ENCODE data around the gene DPF1. TPM values are rescaled to one million over a fixed set of nuclear protein-coding genes. Genes with fewer than 3 reads are reported as not detected.

DPF1 gene
- total RNA-seq, 2 experiments from 2014 or later, result 7.6 to 11.3 TPM

GRCh38 chr19:38270587-38271167 lies 46.7 kb upstream of the DPF1 start:
- no peaks in the 10 kb centered on the region for H3K9me3 ChIP-seq (ENCODE audit: low read length)
- intact Hi-C loops (cut with micrococcal nuclease; ENCODE audit: unreplicated experiment), result no loop called here
- H3K36me3 ChIP-seq (ENCODE audit: insufficient read depth, low read length), result no peaks in the 10 kb centered on the region
- no peak overlapping the region for H3K4me3 ChIP-seq (ENCODE audit: low read depth, low read length, poor library complexity, severe bottlenecking)
- H3K9me2 ChIP-seq (ENCODE audit: insufficient read depth, low read length), result no peaks in the 10 kb centered on the region
- ChIA-PET CTCF (ENCODE audit: unreplicated experiment) (no interaction called here), POLR2A (no interaction called here)
- DNase-seq (ENCODE audit: low spot score), result no peak
- H4K20me1 ChIP-seq (ENCODE audit: insufficient read depth, low read length), result no peaks in the 10 kb centered on the region
- no peak overlapping the region for H3K4me2 ChIP-seq (ENCODE audit: low read length)
- no peak overlapping the region for H2AFZ ChIP-seq (ENCODE audit: low read length)
- no peaks in the 10 kb centered on the region for H3K79me2 ChIP-seq (ENCODE audit: insufficient read depth, low read depth, low read length)
- H3K27ac ChIP-seq (ENCODE audit: low read depth, low read length, poor library complexity, severe bottlenecking), result no peak overlapping the region
- no peak for TF ChIP-seq EZH2phosphoT487 (IDR thresholded peaks at IDR 0.05; ENCODE audit: borderline replicate concordance, low read depth, low read length)
- TF ChIP-seq CTCF (conservative IDR thresholded peaks at IDR 0.05; ENCODE audit: low read length), result no peak
- BruUV-seq (replicated peaks), result no TSS peak
- H3K4me1 ChIP-seq (ENCODE audit: insufficient read depth, low read length, poor library complexity, severe bottlenecking), result peaks cover 4% of the 10 kb centered on the region

- no peak for DNase-seq (ENCODE audit: low spot score)
- Histone ChIP-seq H4K20me1 (ENCODE audit: insufficient read depth, low read length) (no peaks in the 10 kb centered on the region), H3K9me2 (ENCODE audit: insufficient read depth, low read length) (no peaks in the 10 kb centered on the region), H3K36me3 (ENCODE audit: insufficient read depth, low read length) (no peaks in the 10 kb centered on the region), H3K4me2 (ENCODE audit: low read length) (no peak overlapping the region; the same call in 1 of the 2 replicates), H2AFZ (ENCODE audit: low read length) (no peak overlapping the region), H3K27ac (ENCODE audit: low read depth, low read length, poor library complexity, severe bottlenecking) (no peak overlapping the region), H3K4me1 (ENCODE audit: insufficient read depth, low read length, poor library complexity, severe bottlenecking) (peaks cover 14% of the 10 kb centered on the region), H3K9me3 (ENCODE audit: low read length) (no peaks in the 10 kb centered on the region), H3K4me3 (ENCODE audit: low read depth, low read length, poor library complexity, severe bottlenecking) (no peak overlapping the region), H3K79me2 (ENCODE audit: insufficient read depth, low read depth, low read length) (no peaks in the 10 kb centered on the region)
- TF ChIP-seq CTCF (conservative IDR thresholded peaks at IDR 0.05; ENCODE audit: low read length) (no peak), EZH2phosphoT487 (IDR thresholded peaks at IDR 0.05; ENCODE audit: borderline replicate concordance, low read depth, low read length) (no peak)
- intact Hi-C loops (cut with micrococcal nuclease; ENCODE audit: unreplicated experiment), result no loop called here
- ChIA-PET CTCF (ENCODE audit: unreplicated experiment) (no interaction called here), POLR2A (no interaction called here)
- BruUV-seq (replicated peaks), result no TSS peak
These were observed 44.5 kb upstream of the DPF1 start for GRCh38 chr19:38268539-38268938.

- Histone ChIP-seq H3K27ac (ENCODE audit: low read depth, low read length, poor library complexity, severe bottlenecking) (no peak overlapping the region), H3K4me3 (ENCODE audit: low read depth, low read length, poor library complexity, severe bottlenecking) (no peak overlapping the region), H3K79me2 (ENCODE audit: insufficient read depth, low read depth, low read length) (no peaks in the 10 kb centered on the region), H3K4me2 (ENCODE audit: low read length) (no peak overlapping the region; the same call in 1 of the 2 replicates), H3K36me3 (ENCODE audit: insufficient read depth, low read length) (no peaks in the 10 kb centered on the region), H2AFZ (ENCODE audit: low read length) (no peak overlapping the region), H3K9me2 (ENCODE audit: insufficient read depth, low read length) (no peaks in the 10 kb centered on the region), H4K20me1 (ENCODE audit: insufficient read depth, low read length) (no peaks in the 10 kb centered on the region), H3K9me3 (ENCODE audit: low read length) (no peaks in the 10 kb centered on the region), H3K4me1 (ENCODE audit: insufficient read depth, low read length, poor library complexity, severe bottlenecking) (peaks cover 15% of the 10 kb centered on the region)
- ChIA-PET POLR2A (no interaction called here), CTCF (ENCODE audit: unreplicated experiment) (no interaction called here)
- no TSS peak for BruUV-seq (replicated peaks)
- TF ChIP-seq EZH2phosphoT487 (IDR thresholded peaks at IDR 0.05; ENCODE audit: borderline replicate concordance, low read depth, low read length) (no peak), CTCF (conservative IDR thresholded peaks at IDR 0.05; ENCODE audit: low read length) (no peak)
- intact Hi-C loops (cut with micrococcal nuclease; ENCODE audit: unreplicated experiment), result no loop called here
- DNase-seq (ENCODE audit: low spot score), result no peak
These were observed 43.9 kb upstream of the DPF1 start for GRCh38 chr19:38267761-38268483.
